HG03060 (cell line): ENCODE results near the gene CCDC13.
A peak's percentile ranks its signal among the peaks of the same experiment; 100 is the strongest.
"Not testable (repeated sequence)": the region's sequence is repeated elsewhere in the genome, so short reads cannot be mapped to it uniquely, and the experiment has no call there.

ENCODE experiments used
- ATAC-seq: cut with Tn5 transposase; IDR thresholded peaks from one replicate; pipeline ENCODE4 v1.9.1; 2021; ENCODE audit warnings: low read depth, moderate number of reproducible peaks; ENCODE audit not compliant: unreplicated experiment

CCDC13 gene

DNA sequence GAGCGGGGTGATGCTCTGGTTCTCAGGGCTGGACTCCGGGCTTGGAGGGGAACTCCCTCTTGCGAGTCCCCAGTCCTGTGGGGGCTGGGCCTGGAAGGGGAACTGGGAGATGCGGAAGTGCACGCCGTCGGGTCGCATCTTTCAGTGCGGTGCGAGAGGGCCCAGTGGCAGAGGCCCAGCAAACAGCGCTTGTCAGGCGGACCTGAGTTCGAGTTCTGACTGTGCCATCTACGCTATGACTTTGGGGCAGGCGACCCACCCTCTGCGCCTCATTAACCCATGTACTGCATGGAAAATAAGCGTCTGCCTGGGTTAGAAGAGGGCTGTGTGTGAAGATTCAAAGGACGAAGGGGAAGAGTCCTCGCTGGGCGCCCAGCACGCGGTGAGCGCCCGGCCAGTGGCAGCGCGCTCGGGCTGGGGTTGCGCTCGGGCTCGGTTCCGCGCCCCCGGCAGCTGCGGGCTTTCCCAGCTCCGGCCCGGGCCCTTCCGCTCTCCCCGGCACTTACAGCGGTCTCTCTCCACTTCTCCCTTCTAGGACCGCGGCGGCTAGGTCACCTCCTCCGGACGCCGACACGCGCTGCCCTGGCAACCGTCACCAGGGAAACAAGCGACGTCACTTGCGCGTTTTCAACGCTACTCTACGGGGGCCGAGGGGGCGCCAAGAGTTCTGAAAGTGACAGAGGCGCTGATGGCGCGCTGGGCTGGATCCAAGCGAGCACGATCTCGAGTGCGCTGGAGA, at the start of gene CCDC13:
Gene CCDC13, minus strand, starts transcription at position 584 of the 739 bp plus-strand sequence. CDS start 14,908 bp downstream, outside the sequence.
- ATAC-seq, result peak; percentile 83

DNA sequence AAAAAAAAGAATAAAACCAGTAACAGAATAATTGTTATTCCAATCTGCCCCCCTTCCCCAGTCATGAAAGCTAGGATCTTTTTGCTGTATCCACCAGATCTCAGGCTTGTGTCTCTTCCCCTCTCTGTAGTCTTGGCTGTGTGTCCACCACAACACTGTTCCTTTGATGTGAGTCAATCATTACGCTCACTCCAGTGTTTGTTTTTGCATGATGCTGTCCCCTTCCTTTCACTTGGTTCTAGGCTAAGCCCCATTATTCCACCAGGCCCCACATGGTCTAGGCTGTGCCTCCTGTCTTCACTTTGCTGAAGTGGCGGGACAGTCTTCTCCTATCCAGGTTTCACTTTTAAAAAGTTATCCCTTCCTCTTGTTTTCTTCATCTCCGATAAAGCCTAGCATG, 49.8 kb upstream of the CCDC13 start:
- no peak for ATAC-seq

- no peak for ATAC-seq
Observed at GRCh38 chr3:42820746-42821051, 47.6 kb upstream of the CCDC13 start.

GRCh38 chr3:42819351-42819965, 46.4 kb upstream of the CCDC13 start:
- ATAC-seq, result no peak

DNA sequence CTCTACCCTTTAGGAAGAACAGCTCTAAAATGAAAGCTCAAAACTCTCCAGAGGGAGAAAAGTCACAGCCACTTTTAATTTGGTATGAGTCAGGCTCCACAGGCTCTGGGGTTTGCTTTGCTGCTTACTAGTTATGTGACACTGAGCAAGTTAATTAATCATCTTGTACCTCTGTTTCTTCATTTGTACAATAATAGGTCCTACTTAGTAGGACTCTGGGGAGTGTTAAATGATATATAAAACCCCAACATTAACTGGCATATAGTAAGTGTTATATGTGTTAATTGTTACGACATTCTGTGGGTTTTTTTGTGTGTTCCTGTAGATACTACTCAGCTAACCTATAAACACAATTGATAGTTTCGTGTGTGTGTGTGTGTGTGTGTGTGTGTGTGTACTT, 42.8 kb upstream of the CCDC13 start:
- no peak for ATAC-seq

DNA sequence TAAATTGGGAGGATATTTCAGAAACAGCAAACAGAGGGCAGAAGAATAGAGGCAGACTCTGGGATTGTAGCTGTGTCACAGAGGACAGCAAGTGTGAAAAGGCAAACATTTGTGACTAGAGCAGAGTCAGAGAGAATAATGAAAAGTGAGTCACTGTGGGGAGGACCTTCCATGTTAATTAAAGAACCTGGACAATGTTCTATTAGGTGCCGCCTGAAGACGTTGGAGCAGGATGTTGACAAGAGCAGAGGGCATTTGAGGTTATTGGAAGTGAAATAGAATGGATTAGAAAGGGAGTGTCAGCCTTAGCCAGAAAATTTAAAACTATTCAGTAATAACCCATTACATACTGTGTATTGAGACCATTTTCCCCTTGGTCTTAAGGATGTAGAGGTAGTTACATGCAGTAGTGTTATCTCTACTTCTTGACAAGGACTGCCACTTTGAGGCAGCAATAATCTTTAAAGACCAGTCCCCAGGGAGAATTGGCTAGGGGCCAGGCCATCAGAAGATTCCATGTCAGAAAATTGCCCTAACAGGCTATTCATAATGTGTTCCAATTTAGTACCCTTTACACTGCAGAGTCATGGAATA, 42.0 kb upstream of the CCDC13 start:
- ATAC-seq, result no peak

DNA sequence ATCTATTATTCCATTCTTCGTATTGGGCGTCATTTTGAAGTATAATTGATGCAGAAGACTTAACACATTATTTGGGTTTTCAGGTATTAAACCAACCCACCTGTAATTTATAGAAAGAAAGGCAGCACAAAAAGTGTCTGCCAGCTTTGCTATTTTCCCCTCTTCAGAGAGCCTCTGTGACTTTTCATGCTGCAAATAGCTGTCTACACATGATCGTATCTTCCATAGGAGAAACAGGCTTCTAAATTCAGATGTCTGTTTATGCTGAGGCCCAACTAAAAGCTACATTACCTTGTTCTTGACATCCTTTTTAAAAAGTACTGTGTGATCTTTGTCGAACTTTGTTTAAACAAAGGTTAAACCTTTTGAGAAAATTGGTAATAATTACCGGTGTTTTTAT, 41.2 kb upstream of the CCDC13 start:
- no peak for ATAC-seq

GRCh38 chr3:42811118-42811883, 38.2 kb upstream of the CCDC13 start:
- not testable (repeated sequence) for ATAC-seq

GRCh38 chr3:42810706-42811105, 37.7 kb upstream of the CCDC13 start:
- ATAC-seq, result not testable (repeated sequence)

DNA sequence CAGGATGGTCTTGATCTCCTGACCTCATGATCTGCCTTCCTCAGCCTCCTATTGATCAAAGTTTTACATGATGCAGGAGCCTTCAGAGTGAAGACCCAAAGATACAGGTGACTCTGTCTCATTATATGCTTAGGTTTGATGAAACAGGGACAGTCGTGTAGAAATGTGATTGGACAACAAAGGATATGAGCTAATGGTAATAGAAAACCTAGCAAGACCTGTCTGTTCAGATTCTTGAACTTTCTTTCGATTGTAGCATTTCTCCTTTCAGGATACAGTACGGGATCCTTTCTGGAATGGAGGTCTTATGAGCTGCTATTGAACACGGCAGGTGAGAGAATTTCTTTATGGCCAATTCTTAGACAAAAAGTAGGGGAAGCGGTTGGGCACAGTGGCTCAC, 36.1 kb upstream of the CCDC13 start, which contains the start of gene ACKR2:
Gene ACKR2, plus strand, starts transcription at position 244 of the 400 bp plus-strand sequence. CDS start 55,058 bp downstream, outside the sequence.
- ATAC-seq, result no peak

DNA sequence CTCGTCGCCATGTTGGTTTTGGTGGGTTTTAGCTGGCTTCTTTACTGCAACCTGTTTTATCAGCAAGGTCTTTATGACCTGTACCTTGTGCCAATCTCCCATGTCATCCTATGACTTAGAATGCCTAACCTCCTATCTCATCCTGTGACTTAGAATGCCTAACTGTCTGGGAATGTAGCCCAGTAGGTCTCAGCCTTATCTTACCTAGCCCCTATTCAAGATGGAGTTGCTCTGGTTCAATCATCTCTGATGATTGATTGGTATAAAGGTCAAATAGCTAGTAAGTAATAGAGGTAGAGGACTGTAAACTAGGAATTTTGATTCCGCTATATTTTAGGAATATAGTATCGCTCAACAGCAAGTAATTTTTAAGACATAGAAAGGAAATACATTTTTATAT, 34.9 kb upstream of the CCDC13 start:
- no peak for ATAC-seq

DNA sequence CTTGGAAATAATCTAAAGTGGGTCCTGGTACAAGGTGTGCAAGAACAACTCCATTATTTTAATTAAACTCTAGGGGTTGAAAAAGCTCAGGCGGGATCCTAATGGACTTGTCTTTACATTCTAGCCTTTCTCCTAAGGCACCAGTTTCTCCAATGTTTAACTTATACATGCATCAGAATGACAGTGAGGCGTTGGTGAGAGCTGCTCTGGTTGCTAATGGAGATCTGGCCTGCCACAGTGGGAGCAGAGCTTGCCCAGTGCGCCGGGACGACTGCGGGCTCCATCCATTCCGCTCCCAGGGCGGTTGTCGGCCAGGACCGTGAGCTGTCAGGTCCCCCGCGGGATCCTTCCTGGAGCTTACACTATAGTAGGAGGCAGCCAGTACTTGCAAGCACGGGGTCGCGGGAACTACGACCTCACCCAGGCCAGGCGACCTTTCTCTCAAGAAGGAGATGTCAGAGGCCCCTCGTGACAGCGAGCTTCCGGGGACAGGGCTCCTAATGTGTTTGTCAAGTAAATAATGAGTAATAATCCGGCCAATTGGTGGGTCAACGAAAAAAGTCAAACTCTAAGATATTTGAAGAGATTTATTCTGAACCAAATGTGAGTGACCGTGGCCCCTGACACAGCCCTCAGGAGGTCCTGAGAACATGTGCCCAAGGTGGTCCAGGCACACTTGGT, 32.2 kb upstream of the CCDC13 start:
- no peak for ATAC-seq

DNA sequence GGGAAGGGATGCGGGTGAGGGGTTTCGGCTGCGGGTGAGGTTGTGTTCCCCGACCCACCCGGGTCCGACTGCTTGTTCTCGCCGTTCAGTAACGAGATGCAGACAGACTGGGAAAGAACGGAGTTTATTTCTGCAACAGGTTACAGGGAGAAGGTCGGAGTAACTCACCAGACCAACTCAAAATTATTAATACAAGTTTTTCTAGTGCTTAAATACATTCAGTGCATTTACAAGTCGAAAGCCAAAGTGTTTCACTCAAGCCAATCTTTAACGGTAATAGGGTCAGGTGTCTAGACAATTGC, 31.7 kb upstream of the CCDC13 start:
- no peak for ATAC-seq

GRCh38 chr3:42804106-42804830, 31.2 kb upstream of the CCDC13 start, which contains the start of gene HIGD1A:
TSS of gene HIGD1A (minus strand) at chr3:42804490. CDS start at chr3:42794253, 10,237 bp downstream.
- peak; percentile 79 for ATAC-seq

DNA sequence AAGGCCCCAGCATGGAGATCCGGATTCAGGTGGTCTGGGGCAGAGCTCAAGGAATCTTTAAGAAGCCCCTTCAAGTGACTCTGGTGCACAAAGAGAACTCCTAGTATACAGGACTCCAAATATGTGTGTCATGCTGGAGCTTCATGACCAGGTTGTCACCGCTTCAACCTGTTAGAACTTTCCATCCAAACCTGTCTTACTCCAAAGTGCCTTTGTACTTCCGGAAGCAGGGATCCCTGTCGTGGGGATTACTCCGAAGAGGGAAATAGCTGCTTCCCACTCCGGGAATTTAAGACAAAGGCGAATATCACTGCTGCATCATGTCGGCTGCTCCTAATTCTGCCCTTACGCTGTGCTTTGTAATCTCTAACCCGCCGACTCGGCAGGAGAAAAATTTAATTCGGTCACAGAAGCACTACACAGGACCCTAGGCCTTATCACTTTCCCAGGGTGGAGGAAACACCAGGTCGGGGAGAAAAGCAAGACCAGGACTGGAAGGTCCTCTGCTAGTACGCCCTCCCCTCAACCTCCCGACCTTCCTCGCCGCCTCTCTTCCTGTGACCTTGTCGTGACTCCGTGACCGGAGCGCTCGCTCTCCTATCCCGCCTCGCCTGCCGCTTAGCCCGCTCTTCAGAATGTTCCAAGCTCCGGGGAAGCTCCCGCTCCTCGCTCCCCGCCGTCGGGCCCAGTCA, 30.5 kb upstream of the CCDC13 start:
- ATAC-seq, result no peak

DNA sequence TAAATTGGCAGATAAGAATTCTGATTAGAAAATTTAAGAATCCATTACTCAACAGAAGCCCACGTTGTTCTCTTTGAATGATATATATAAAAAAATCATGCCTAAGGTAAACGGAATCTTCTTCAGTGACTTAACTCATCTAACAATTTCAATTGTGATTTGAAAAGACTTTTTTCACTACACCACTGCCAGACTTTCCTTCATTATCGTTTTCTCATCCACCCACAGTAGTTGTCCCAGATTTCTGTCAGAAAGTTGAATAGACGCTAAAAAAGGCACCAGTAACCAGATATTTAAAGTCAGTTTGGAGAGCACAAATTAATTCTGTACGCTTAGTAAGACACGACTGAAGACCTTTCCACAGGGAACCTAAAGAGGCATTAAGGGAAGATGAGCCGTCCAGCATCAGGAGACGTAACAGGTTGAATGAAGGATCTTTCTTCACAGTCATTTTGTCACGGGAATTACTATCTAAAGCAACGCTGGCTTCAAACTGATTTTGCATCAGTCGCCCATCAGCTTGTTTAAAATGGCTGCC, 29.9 kb upstream of the CCDC13 start:
- ATAC-seq, result no peak

- ATAC-seq, result no peak
Observed at GRCh38 chr3:42801784-42802183, 28.7 kb upstream of the CCDC13 start.

- ATAC-seq, result no peak
Observed at GRCh38 chr3:42801048-42801620, 28.1 kb upstream of the CCDC13 start.

DNA sequence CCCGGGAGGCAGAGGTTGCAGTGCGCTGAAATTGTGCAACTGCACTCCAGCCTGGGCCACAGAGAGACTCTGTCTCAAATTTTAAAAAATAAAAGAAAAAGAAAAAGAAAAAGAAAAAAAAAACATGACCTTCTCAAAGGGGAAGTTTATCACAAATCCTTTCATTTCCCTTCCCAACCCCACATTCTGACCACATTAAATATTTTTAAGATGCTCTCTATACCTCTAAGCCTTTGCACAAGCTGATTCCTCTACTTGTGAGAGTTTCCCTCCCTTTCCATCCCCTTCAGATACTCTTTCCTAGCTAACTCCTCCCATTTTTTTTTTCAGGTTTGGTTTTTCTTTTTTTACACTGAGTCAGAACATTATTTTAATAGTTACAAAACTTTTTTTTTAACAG, 27.2 kb upstream of the CCDC13 start:
- ATAC-seq, result no peak
